BLaER1 (cell line): ENCODE measurements around the gene LRP3.

Experiments used
- H3K27ac ChIP-seq: shearing (Covaris generic); formaldehyde crosslinking; 2 replicates; pipeline ENCODE4 v1.8.1; 2022
- H3K27me3 ChIP-seq: shearing (Covaris generic); formaldehyde crosslinking; 2 replicates; pipeline ENCODE4 v1.8.1; 2022
- H3K36me3 ChIP-seq: shearing (Covaris generic); formaldehyde crosslinking; 2 replicates; pipeline ENCODE4 v1.8.1; 2022
- H3K4me1 ChIP-seq: shearing (Covaris generic); formaldehyde crosslinking; 2 replicates; pipeline ENCODE4 v1.8.1; 2022
- H3K4me2 ChIP-seq: shearing (Covaris generic); formaldehyde crosslinking; 2 replicates; pipeline ENCODE4 v1.8.1; 2022
- H3K4me3 ChIP-seq: shearing (Covaris generic); formaldehyde crosslinking; 2 replicates; pipeline ENCODE4 v1.8.1; 2022
- H3K9ac ChIP-seq: shearing (Covaris generic); formaldehyde crosslinking; 2 replicates; pipeline ENCODE4 v1.8.1; 2022
- H3K9me3 ChIP-seq: shearing (Covaris generic); formaldehyde crosslinking; 2 replicates; pipeline ENCODE4 v1.8.1; 2022
- H4K20me1 ChIP-seq: shearing (Covaris generic); formaldehyde crosslinking; 2 replicates; pipeline ENCODE4 v1.8.1; 2022
- Cebpa-rat ChIP-seq: shearing (Covaris generic); IDR thresholded peaks from 2 replicates; pipeline ENCODE4 v1.8.1; 2022

Gene LRP3

DNA sequence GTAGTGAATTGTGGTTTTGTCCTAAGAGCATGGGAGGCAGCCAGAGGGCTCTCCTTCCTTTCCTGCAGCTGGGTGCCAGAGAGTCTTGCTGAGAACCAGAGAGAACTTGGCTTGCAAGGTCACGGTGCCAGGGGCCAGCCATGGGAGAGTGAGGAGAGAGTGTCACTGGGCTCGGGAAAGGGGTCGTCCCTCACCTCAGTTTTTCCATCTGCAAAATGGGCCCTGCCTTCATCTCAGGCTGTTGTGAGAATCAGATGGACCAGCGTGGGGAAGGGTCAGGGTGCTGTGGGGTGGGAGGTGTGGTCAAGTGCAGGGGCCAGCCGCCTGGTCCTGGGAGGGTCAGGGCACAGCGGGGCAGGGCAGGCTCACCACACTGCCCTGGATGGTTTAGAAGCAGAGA, 7.3 kb downstream of the LRP3 start:
- H3K4me1 ChIP-seq: peaks cover 8% of the 10 kb centered on the region
- peaks cover 79% of the 10 kb centered on the region for H4K20me1 ChIP-seq
- no peaks in the 10 kb centered on the region for H3K27me3 ChIP-seq
- no peak overlapping the region for H3K4me2 ChIP-seq
- H3K36me3 ChIP-seq: peaks cover 98% of the 10 kb centered on the region
- no peak overlapping the region for H3K9ac ChIP-seq
- H3K9me3 ChIP-seq: no peaks in the 10 kb centered on the region
- H3K27ac ChIP-seq: no peak overlapping the region
- no peak for TF ChIP-seq Cebpa-rat
- no peak overlapping the region for H3K4me3 ChIP-seq

DNA sequence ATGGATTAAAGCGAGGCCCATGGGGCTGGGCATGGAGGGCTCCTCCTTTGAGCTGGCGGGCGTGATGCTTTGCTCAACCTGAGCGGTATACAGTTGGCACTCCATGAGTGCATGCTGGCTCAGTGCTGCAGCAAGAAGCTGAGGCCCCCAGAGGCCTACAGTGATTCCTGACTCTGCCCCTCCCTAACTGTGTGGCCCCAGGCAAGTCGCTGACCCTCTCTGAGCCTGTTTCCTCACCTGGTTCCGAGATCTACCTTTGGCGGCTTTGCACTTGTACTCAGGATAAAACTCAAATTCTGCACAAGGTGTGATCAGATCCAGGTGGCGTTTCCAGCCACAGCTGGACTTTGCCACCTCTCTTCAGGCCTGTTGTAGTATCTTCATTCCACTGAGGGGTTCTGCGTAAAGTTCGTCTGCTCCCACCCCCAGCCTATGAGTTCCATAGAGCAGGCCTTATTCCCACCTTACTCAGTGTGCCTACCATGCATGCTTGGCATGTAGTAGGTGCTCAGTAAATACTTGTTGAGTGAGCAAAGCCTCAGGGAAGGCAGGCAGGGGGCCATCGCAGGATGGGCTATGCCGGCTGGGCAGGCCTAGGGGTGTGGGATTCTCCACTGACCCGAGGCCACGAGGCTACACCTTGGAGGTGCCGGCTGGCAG, 7.9 kb downstream of the LRP3 start:
- Histone ChIP-seq H3K4me2 (no peak overlapping the region), H3K9ac (no peak overlapping the region), H3K4me3 (no peak overlapping the region), H3K36me3 (peaks cover 98% of the 10 kb centered on the region), H4K20me1 (peaks cover 74% of the 10 kb centered on the region), H3K9me3 (no peaks in the 10 kb centered on the region), H3K4me1 (peaks cover 8% of the 10 kb centered on the region), H3K27ac (no peak overlapping the region), H3K27me3 (no peaks in the 10 kb centered on the region)
- TF ChIP-seq Cebpa-rat: no peak

DNA sequence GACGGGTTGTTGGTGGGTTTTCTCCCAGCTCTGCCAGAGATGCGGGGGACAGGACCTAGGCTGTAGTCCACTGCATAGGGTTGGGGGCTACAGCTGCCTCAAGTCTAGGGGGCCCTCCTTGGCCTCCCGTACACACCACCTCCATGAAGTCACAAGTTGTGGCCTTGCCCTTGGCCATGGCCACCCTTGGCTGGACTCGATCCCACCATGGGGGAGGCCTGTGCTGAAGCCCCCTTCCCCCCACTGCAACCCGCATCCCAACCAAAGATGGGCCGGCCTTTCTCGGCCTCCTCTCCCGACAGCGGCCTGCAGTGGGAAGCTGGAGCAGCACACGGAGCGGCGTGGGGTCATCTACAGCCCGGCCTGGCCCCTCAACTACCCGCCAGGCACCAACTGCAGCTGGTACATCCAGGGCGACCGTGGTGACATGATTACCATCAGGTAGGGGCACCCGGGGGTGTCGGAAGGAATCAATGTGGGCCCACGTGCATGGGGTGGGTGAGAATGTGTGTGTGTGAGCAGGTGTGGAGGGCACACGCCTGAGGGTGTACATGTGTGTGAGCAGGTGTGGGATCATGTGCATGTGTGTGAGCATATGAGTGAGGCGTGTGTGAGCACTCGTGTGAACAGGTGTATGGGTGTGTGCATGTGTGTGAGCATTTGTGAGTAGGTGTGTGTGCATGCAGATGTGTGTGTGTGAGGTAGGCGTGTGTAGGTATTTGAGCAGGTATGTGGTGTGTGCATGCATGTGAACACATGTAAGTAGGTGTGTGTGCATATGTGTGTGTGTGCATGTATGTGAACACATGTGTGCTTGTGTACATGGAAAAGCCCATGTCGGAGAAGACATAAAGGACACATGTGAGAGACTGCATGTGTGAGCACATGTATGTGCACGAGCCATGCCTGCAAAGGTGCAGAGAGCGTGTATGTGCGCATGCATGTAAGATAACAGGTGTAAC, 8.7 kb downstream of the LRP3 start:
- no peak overlapping the region for H3K4me3 ChIP-seq
- H3K4me1 ChIP-seq: peaks cover 13% of the 10 kb centered on the region
- no peaks in the 10 kb centered on the region for H3K9me3 ChIP-seq
- no peak for TF ChIP-seq Cebpa-rat
- no peak overlapping the region for H3K4me2 ChIP-seq
- H3K27ac ChIP-seq: no peak overlapping the region
- H3K36me3 ChIP-seq: peaks cover 94% of the 10 kb centered on the region
- H3K9ac ChIP-seq: no peak overlapping the region
- peaks cover 66% of the 10 kb centered on the region for H4K20me1 ChIP-seq
- H3K27me3 ChIP-seq: no peaks in the 10 kb centered on the region

DNA sequence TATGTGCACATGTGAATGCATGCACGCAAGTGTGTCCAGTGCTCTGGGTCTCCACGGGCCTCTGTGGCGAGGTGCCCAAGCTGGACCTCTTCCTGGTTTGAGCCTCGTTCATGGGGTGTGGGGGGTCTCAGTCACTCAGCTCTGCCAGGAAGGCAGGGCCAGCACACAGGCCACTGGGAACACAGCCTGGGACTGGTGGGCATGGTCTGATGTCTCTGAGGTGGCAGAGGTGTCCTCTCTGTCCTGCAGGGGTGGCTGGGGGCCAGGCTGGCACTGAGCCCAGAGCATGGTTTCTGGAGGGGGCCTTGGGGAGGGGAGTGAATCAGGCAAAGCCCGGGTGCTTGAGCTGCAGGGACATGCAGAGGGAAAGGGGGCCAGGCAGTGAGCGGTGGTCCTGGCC, 9.4 kb downstream of the LRP3 start:
- Histone ChIP-seq H3K9me3 (no peaks in the 10 kb centered on the region), H3K9ac (no peak overlapping the region), H3K4me1 (peaks cover 20% of the 10 kb centered on the region), H3K27me3 (no peaks in the 10 kb centered on the region), H3K4me3 (no peak overlapping the region), H3K36me3 (peaks cover 87% of the 10 kb centered on the region), H3K27ac (no peak overlapping the region), H3K4me2 (no peak overlapping the region), H4K20me1 (peaks cover 59% of the 10 kb centered on the region)
- TF ChIP-seq Cebpa-rat: no peak

DNA sequence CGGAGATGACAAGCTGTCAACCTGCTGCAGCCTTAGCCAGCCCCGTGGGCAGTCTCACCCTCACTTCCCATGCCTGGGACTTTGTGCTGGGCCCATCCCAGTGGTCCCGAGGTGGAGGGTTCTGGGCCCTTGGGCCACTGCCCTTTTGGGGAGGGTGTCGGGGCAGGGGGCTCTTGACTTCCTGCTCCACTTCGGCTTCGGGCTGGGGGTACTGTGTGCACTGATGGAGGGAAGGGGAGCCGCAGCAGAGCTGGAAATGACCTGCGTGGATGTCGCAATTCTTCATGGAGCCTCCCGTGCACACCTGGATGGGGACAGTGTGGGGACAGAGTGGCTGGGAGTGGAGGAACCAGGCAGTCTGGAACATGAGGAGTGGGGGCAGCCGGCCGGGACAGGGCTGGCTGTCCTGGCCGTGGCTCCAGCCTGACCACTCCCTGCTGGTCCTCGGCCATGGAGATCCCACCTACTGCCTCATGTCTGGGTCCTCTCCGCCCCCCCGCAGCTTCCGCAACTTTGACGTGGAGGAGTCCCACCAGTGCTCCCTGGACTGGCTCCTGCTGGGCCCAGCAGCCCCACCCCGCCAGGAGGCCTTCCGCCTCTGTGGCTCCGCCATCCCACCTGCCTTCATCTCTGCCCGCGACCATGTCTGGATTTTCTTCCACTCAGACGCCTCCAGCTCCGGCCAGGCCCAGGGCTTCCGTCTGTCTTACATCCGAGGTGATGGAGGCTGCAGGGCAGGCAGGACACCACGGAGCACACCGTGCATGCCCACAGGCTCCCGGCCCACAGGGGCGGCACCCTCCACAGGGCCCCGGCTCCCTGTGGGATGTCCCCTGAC, 10.2 kb downstream of the LRP3 start:
- H3K27ac ChIP-seq: no peak overlapping the region
- TF ChIP-seq Cebpa-rat: 0 out of 2 replicates have a peak, but pooled peaks have one; percentile 9
- H3K4me3 ChIP-seq: no peak overlapping the region
- no peak overlapping the region for H3K4me2 ChIP-seq
- H3K9me3 ChIP-seq: no peaks in the 10 kb centered on the region
- peaks cover 80% of the 10 kb centered on the region for H3K36me3 ChIP-seq
- peaks cover 53% of the 10 kb centered on the region for H4K20me1 ChIP-seq
- peaks cover 28% of the 10 kb centered on the region for H3K4me1 ChIP-seq
- H3K9ac ChIP-seq: no peak overlapping the region
- no peaks in the 10 kb centered on the region for H3K27me3 ChIP-seq

DNA sequence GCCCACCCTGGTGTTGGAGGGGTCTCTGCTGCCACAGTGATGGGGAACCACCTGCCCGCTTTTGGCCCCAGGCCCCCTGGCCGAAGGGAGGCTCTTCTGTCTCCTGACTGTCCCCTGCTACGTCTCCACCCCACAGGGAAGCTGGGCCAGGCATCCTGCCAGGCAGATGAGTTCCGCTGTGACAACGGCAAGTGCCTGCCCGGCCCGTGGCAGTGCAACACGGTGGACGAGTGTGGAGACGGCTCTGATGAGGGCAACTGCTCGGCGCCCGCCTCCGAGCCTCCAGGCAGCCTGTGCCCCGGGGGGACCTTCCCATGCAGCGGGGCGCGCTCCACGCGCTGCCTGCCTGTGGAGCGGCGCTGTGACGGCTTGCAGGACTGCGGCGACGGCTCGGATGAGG, 11.0 kb downstream of the LRP3 start:
- no peaks in the 10 kb centered on the region for H3K27me3 ChIP-seq
- H3K27ac ChIP-seq: no peak overlapping the region
- H3K36me3 ChIP-seq: peaks cover 77% of the 10 kb centered on the region

DNA sequence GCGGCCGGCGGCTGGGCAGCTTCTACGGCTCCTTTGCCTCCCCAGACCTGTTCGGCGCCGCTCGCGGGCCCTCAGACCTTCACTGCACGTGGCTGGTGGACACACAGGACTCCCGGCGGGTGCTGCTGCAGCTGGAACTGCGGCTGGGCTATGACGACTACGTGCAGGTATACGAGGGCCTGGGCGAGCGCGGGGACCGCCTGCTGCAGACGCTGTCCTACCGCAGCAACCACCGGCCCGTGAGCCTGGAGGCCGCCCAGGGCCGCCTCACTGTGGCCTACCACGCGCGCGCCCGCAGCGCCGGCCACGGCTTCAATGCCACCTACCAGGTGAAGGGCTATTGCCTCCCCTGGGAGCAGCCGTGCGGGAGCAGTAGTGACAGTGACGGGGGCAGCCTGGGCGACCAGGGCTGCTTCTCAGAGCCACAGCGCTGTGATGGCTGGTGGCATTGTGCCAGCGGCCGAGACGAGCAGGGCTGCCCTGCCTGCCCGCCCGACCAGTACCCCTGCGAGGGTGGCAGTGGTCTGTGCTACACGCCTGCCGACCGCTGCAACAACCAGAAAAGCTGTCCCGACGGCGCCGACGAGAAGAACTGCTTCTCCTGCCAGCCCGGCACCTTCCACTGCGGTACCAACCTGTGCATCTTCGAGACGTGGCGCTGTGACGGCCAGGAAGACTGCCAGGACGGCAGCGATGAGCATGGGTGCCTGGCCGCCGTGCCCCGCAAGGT, 11.6 kb downstream of the LRP3 start:
- no peak for TF ChIP-seq Cebpa-rat
- Histone ChIP-seq H3K27me3 (no peaks in the 10 kb centered on the region), H4K20me1 (peaks cover 41% of the 10 kb centered on the region), H3K9me3 (no peaks in the 10 kb centered on the region), H3K9ac (no peak overlapping the region), H3K36me3 (peaks cover 71% of the 10 kb centered on the region), H3K27ac (no peak overlapping the region), H3K4me3 (no peak overlapping the region), H3K4me1 (peaks cover 36% of the 10 kb centered on the region), H3K4me2 (no peak overlapping the region)

More for the DNA sequence above, 11.0 kb downstream of the LRP3 start:
- Histone ChIP-seq H3K4me3 (no peak overlapping the region), H4K20me1 (peaks cover 46% of the 10 kb centered on the region), H3K4me2 (no peak overlapping the region), H3K9me3 (no peaks in the 10 kb centered on the region), H3K4me1 (peaks cover 36% of the 10 kb centered on the region), H3K9ac (no peak overlapping the region)
- no peak for TF ChIP-seq Cebpa-rat

DNA sequence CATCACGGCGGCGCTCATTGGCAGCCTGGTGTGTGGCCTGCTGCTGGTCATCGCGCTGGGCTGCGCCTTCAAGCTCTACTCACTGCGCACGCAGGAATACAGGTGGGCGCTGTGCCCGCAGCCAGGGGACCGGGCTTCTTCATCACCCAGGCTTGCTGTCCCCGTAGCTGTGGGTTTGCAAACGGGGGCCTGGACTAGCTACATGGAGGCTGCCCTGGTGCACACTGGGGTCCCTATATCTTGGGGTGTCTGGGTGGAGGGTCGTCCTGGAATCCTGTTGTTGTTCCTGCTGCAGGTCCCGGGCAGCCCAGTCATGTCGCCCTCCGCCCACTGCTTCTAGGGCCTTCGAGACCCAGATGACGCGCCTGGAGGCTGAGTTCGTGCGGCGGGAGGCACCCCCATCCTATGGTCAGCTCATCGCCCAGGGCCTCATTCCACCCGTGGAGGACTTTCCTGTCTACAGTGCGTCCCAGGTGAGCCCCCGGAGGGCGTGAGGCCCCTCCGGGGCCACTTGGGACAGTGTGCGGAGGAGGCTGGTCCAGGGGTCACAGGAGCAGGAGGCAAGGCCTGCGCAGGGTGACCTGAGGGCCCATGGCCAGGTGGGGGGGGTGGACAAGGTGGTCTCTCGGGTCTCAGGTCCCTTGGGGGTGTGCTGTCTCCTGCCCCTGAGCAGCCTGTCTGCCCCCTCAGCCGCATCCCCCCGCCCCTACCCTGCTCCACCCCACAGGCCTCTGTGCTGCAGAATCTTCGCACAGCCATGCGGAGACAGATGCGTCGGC, 12.3 kb downstream of the LRP3 start:
- peaks cover 44% of the 10 kb centered on the region for H3K4me1 ChIP-seq
- H3K36me3 ChIP-seq: peaks cover 63% of the 10 kb centered on the region
- no peak overlapping the region for H3K9ac ChIP-seq
- no peak for TF ChIP-seq Cebpa-rat
- H3K27ac ChIP-seq: 0 out of 2 replicates have a peak overlapping the region, but pooled peaks have one; percentile 86
- H3K4me2 ChIP-seq: peak overlapping the region; percentile 95
- H3K27me3 ChIP-seq: no peaks in the 10 kb centered on the region
- peaks cover 34% of the 10 kb centered on the region for H4K20me1 ChIP-seq
- H3K4me3 ChIP-seq: no peak overlapping the region
- H3K9me3 ChIP-seq: no peaks in the 10 kb centered on the region
